CD4-positive, alpha-beta T cell treated with Interferon gamma for 1 hour (primary cell): ENCODE results near the gene TNS3.

Experiments used
- DNase-seq: peaks from one replicate; pipeline ENCODE4 v3.0.0-alpha.2; 2020

Gene TNS3

DNA sequence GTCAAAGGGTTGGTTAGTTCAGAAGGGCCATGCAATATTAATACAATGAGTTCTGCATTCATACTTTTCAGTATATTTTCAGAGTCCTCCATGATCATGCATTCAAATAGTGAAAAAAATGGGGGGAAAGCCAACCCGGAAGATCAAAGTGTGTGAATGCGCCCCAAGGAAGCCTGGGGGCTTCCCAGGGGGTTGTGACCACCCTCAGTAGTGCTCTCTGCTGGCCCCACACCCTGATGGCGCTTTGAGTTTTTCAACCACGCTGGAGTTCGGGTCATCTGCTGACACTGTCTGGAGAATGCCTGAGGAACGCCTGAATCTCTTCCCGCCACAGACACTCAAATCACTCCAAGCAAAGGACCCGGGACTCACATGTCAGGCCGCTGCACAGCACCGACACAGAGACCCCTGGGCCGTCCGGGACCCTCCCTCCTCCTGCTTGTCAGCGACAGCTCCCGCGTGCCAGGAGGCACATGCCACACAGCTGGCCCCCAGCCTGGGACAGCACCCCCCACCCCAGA is 1.0 kb downstream of the TNS3 start:
- no peak for DNase-seq

DNA sequence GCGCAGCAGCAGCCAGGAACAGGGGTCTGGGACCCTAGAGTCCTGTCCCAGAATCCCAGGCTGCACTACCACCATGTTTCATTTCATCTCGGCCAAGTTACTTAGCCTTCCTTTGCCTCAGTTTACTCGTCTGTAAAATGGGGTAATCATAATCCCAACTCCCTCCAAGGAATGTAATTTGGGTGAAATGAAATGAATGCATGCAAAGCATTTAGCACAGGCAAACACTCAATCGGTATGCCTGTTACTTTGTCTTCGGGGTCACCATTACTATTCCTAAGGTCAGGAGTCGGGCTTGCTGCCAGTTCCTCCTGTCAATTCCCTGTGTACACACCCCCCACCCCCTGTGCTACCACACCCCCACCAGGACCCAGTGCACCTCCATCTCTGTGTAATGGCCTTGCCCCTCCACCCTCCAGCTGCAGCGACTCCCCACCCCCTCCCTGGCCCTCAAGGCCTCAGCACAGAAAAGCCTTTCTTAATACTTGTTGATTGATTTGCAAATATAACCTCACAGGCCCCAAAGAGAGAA is 1.7 kb downstream of the TNS3 start:
- DNase-seq, result no peak

DNA sequence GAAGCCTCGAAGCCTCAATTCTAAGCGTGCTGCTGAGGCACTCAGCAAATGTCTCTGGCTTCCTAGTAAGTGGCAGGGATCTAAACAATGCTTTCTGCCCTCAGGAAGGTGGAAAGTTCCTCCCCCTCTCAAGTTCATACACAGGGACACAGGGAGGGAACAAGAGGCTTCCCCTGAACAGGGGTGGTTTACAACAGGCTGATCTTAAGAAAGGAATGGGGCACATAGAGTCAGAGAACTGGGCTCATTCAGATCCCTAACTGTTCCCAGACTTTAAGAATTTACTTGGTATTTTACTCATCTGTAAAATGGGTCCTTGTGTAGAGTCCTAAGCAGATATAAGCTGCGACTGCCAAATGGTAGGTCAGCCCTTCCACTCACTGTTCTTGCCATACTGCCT is 2.5 kb downstream of the TNS3 start:
- DNase-seq, result no peak

DNA sequence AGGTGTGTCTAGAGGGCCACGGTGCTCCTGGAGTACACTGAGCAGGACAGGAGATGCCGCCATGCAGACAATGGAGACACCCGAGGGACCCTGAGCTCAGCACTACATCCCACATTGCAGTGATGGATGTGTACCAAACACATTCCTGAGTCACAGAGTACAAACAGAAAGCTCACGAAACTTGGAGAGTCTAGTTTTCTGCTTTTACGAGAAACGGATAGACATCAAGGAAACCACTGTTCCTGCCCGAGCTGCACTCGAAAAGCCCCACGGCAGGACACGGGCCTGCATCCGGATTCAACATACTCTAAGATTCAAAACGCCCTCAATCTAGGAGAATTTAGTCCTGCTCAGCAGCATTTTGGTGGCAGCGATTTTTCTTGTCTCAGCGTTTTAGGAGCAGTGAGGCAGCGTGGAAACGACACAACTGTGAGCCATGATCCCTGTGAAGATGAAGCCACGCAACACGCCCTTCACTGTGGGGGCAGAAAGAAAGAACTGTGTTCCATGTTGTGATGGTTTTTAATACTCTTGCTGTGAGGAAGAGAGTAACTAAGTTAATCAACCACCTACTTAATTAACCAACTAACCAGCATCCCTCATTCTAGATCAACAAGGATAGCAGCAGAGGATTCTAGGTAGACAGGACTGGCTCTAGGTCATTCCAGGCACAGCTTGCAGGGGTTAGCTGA is 3.2 kb downstream of the TNS3 start:
- peak; percentile 26 for DNase-seq

DNA sequence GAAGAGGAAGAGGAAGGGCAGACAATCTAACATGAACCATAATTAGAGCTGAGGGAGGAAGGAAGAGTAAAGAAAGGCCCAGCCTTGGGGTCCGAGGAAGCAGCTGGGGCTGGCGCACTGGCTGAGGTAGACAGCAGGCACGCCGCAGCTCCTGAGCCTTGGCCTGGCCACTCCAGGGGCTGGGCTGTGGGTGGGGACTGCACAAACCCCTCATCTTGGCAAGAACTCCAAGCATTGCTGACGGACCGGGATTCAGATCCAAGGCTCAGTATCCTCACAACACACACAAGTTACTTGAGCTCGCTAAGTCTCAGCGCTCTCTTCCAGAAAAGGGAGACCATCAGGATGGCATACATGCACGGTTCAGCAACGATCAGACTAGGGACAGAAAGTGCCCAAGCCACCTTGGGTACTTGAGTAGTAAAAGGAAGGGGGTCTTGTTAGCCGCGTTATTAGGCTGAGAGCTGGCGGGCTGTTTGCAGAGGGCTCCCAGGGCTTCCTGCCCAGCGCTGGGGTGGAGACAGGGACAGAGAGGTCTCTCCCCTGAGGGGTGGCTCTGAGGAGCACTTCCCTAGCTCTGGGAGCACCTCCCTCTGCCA is 4.5 kb downstream of the TNS3 start:
- no peak for DNase-seq

DNA sequence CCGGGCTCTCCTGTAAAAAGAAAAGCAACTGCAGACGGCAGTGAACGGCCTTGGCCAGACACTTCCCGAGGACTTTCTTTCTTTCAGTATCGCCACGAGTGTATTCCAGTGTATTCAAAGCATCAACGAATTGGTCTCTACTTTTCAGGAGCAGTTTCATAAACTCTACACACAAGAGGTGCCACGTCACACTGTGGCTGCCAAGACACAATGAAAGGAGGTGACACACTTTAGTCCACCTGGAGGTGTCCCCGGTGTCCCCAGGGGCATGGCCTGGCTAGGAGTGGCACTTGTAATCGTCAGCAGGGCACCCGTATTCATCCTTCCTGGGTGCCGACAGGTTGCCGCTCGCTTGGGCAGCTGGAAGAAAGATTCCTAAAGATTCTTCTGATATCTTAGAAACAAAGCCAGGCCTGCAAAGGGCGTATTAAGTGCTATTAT is 5.0 kb downstream of the TNS3 start:
- DNase-seq, result no peak

DNA sequence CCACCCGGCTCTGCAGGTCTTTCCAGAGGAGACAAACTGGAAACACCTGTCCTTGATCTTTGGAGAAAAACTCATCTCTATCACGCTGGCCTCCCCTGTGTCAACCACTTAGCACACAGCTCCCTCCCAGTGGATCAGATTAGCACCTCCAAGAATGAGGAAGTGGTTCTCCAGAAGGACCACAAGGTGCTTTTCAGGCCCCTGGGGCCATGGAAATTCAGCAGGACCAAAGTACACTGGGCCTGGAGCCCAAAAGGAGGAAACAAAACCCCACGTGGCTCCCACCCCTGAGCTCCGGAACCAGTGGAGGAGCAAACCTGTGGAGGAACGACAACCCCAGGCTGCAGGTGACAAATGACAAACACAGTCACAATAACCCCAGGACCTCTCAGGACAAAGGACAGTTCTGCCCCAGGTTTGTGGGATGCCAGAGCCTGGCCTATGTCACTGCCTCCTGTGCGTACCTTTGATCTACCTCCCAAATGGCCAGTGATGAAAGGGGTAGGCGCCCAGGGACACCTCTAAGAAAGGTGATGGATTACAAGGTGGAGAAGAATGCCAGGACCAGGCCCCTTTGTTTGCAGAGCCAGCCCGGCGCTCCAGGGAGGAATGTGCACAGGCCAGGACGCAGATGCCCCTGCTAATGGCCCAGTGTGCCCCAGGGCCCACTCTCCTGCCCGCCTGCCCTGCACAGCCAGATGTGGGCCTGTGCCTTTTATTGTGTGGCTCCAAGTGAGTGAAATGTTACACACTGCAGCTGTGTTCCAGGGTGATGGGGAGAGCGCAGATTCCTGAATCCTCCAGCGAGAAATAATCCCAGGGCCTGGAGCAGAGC is 5.7 kb downstream of the TNS3 start:
- DNase-seq, result no peak

DNA sequence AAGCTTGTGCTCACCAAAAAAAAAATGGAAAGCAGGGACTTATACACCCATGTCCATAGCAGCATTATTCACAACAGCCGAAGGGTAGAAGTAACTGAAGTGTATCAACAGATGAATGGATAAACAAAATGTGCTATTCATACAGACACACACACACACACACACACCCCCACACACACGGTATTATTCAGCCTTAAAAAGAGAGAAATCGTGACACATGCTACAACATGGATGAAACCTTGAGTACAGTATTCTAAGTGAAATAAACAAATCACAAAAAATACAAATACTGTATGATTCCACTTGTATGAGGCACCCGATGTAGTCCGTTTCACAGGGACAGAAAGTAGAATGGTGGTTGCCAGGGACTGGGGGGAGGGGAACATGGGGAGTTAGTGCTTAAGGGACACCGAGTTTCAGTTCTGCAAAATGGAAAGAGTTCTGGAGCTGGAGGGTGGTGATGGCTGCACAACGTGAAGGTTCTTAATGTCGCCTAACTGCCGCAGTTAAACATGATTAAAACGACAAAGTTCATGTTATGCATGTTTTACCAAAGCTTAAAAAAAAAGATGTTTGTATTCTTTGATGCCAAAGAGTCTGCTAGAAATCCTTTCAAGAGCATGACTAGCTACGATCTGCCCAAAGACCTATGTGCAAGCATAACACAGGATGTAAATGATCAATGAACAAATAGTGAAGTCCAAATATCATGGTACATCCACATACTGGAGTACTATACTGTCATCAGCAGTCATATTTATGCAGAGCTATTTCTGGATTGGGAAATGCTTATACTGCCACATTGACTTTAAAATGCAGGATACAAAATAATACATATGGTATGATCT is 7.2 kb downstream of the TNS3 start:
- DNase-seq, result peak; percentile 64

DNA sequence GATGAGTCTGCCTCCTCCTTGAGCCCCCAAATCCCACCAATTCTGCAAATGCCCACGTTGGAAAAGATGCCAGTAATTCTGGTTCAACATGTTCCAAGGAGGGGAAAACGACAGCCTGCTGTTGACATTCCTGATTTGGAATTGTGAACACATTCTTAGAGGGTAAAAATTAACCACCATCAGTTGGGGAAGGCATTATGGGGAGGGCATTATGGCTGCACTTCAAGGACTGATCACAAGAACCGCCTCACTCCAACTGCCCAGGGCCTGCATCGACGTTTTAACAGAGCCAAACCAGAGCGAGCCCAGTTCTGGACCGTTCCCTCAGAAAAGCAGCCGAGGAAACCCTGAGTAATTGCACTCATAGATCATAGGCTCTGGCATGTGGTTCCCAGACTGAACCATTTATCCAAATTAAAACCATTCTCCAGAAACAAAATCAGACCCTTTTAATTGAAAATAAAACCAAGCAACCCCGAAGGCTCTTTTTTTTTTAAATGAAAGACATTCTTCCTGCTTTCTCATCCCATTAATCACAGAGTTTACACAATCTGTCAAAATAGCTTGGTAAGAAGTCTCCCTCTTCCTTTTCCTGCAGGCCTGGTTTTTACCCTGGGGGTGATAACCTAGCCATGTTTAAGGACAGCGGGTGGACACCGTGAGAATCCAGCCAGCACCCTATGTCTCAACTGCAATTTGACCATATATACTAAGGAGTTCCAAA is 8.0 kb downstream of the TNS3 start:
- DNase-seq, result no peak

DNA sequence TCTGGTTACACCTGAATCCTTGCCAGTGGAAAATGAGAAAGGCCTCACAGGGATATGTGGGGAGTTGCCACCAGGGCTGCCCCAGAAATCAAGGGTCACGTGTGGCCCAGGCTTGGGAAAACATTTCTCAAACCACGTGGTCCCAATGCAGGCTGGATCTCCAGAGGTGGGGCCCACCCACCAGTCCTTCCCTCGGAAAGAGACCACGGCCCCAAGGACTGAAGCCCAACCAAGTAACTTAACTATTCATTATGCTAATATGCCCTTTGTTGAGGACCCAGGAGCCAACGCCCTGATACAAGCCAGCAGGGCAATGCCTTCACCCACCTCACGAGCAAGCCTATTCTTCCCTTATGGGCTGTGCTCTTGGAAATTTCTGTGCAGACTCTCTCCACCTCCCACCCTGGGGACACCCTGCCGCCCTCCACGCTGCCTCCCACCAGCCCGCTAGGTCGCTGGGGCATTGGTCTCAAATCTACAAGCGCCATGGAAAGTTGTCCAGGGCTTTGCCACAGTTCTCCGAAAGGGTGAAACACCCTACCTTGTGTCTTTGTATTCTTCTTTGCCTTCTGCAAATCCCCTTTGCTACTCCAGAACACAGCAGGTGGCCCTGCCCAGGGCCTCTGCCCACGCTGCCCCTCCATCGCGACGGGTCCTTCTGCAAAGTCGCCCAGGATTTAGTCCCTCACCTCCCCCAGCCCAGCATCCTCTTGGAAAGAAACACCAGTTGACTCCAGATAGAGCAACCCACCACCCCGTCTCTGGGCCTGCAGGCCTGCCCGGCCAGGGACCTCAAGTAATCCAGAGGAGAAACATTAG is 8.8 kb downstream of the TNS3 start:
- no peak for DNase-seq

DNA sequence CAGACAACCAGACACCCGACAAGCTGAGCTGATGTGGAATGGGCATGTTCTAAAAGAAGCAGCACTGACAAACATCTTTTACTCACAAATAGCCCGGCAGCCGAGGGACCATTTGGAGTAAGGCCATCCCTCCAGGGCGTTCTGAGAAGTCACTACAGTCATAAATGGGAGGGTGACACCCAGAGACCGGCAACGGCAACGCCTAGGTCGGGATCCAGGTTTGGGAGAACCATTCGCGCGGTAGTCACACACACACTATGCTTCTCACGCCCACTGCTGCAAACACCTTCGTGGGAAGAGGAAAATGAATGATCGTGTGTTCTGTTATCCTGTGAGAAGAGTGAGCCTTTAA is 9.8 kb downstream of the TNS3 start:
- no peak for DNase-seq

DNA sequence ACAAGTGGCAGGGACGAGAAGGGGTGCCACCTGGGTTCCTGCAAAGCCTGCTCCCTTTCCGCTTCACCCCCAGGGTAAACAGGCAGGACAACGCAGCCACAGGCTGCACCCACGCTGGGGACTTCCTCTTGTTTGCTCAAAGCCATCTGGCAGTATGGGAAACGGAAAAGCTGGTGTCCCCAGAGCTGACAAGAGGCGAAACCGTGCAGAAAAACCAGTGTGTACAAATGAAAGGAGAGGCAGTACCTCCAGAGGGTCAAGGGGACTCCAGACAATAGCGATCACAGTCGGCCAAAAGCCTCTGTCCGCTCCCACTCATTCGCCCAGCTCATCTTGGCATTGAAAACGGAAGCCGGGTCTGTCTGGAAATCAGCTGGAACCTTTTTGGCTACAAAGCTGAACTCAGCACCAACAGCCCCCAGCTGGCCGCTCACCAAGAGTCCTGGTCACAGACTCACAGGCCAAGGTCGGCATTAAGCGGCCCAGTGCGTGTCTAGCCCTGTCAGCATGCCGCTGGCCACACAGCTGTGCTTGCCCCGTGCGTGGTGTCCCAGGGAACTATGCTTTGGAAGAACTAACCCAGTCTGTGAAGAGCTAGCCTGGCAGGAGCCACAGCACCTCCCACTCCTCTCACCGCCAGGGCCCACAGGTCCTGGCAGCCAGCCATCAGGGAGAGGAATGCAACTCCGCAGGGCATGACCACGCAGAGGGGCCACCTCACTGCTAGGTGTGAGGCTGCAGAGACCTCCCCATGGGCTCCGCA is 10.4 kb downstream of the TNS3 start:
- DNase-seq, result no peak

DNA sequence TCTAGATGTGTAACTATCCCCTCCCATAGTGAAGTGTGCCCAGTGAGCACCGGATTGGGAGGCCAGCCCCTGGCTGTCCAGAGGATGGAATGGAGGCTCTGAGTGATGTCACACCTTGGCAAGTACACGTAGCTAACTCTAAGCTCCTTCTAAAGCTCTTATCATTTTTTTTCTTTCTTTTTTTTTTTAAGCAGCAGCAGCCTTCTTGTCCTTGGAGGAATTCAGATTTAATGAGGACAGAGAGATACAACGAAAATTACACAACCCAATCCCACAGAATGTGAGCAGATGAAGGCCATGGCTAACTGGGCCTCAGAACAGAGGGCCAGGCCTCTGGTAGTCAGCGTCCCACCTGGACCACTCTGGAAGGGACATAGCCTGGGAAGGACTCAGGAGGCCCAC is 11.3 kb downstream of the TNS3 start:
- no peak for DNase-seq

DNA sequence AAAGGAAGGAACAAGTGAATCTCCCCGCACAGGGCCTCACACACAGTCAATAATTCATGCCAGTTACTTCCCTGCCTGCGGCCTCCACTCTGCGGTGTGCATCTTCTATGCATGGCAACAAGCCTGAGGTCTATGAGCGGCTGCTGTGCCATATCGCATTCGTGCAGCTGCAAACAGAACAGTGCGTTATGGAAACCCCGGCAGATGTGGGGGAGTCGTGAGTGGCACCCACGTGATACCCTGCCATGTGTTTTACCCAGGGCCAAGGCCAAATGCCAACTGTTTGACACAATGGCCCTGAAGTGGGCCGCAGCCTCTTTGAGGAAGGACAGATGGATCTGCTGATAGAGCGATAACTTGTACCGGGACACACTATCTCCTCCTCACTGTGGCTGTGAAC is 13.4 kb downstream of the TNS3 start:
- DNase-seq, result peak; percentile 32

DNA sequence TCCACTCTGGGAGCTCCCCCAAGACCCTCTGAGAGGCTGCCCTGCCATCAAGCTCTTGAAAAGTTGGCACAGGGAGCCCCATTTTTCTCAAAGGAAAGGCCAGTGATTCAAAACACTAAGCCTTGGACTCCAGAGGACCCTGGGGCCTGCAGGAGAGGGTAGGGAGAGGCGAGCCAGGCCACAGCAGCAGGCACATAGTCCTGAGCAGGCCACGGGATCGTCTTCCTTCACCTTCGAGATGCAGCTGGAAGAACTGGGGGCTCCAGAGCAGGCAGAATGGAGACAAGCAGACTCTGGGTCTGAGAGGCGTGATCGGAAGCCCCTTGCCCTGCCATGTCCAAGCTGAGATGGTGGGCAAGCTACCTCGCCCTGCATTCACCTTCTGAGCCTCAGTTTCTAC is 13.9 kb downstream of the TNS3 start:
- DNase-seq, result no peak

DNA sequence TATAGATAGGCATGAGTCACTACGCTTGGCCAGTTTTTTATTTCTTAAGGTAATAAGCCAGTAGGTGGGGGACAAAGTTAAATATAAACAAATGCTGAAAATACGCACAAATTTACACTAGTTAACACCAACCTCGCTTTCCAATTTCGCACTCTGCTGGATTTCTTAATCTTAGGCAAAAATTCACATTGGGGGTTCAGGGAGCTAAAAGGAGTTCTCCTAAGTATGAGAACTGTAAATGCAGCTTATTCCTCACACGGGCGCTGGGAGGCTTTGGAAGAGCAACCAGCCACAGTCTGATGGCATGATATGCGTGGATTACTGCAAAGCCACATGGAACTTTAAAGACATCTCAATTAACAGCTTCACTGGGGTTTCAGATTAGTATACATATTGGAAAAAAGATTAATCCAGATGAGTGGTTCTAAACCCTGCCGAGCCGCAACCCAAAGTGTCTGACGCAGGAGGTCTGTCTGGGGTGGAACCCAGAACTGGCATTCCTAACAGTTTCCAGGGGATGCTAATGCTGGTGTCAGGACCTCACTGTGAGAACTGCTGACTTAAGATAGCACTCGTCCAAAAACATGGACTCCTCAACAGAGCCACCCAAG is 16.2 kb downstream of the TNS3 start:
- DNase-seq, result no peak

DNA sequence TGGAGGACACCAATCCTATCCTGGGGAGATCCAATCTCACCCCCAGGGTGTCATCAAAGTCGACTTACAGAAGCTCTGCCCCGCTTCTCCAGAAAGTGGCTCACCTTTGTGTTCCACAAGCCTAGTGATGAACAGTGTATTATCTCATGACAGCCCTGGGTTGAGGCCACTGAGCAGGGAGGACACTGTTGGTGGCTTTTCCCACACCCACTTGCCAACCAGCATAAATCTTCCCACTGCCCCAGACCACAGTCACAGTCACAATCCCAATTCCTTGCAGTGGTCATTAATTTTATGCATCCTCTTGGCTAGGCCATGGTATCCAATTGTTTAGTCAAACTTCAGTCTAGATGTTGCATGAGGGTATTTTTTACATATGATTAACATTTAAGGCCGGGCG is 18.4 kb downstream of the TNS3 start:
- no peak for DNase-seq

DNA sequence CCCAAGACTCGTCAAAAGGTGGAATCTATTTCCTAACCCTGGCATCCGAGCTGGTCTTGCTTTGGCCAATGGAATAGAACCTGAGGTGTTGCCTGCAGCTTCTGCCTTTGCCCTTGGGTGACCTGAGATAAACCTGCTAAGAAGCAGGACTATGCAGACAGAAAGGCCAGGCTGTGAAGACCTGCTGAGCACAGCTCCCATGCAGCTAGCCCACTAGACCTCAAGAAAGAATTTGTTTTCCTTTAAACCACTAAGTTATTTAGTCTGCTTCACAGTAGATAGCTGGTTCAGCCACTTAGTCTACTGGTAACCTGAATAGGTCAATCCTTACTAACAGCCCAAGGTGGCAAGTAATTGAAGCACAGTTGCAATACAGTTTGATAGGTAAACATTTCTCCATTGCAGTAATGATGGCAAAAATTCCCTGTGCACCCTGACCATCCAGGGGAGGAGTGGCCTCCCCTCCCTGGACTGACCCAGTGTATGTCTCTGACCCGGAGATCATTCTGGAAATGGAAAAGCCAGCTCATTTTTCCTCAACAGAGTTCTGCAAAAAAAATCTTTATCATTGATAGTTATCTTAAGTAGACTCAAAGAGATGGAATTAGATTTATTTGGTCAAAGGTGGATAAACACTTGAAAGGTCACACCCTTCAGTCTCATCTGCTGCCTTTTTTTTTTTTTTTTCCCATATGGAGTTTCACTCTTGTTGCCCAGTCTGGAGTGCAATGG is 20.0 kb downstream of the TNS3 start:
- no peak for DNase-seq
